ENCODE data around the gene KLC1. TPM values are rescaled to one million over a fixed set of nuclear protein-coding genes. Genes with fewer than 3 reads are reported as not detected.

KLC1 gene
- total and polyA plus RNA-seq, 4 donors = 22.9 to 131 (median 46.0) TPM

GRCh38 chr14:103699901-103700752 lies 71.1 kb downstream of the KLC1 start:
- H3K4me1 ChIP-seq (ENCODE audit: control insufficient read depth in 4 of 4, insufficient read depth in 4 of 4, low read length in 3 of 4) = peaks cover 3 to 30% (median 13%) of the 10 kb centered on the region in 4 donors
- H3K9ac ChIP-seq (ENCODE audit: low read depth in 1 of 2, low read length in 2 of 2) = no peak overlapping the region
- H3K4me3 ChIP-seq (ENCODE audit: low read depth in 1 of 3, low read length in 3 of 3) = no peak overlapping the region
- no peaks in the 10 kb centered on the region for H3K9me3 ChIP-seq (ENCODE audit: control insufficient read depth in 4 of 4, low read length in 3 of 4)
- WGBS = 65% methylated on average over 25 of the region's 25 CpGs
- H3K27me3 ChIP-seq (ENCODE audit: control insufficient read depth in 4 of 4, insufficient read depth in 4 of 4, low read length in 3 of 4) = no peaks in the 10 kb centered on the region
- TF ChIP-seq RXRA (IDR thresholded peaks at IDR 0.05) = peak in 1 of 2 donors; percentile 38
- TF ChIP-seq HNF4A (conservative IDR thresholded peaks at IDR 0.05) = peak in 1 of 2 donors; percentile 74
- no peak for TF ChIP-seq FOXA2 (IDR thresholded peaks at IDR 0.05)
- no peak for DNase-seq (ENCODE audit: low spot score)
- peak overlapping the region; percentile 39 to 42 for H3K27ac ChIP-seq (ENCODE audit: low read depth in 1 of 2, low read length in 2 of 2)
- H3K36me3 ChIP-seq (ENCODE audit: control insufficient read depth in 4 of 4, insufficient read depth in 3 of 4, low read depth in 1 of 4, low read length in 3 of 4) = peaks cover 0 to 12% (median 3%) of the 10 kb centered on the region in 4 donors

- no peak overlapping the region for H3K4me3 ChIP-seq (ENCODE audit: low read depth in 1 of 3, low read length in 3 of 3)
- WGBS = 60% methylated on average over 21 of the region's 21 CpGs
- TF ChIP-seq RXRA (IDR thresholded peaks at IDR 0.05) = peak in 1 of 2 donors; percentile 23
- TF ChIP-seq SP1 (IDR thresholded peaks at IDR 0.05) = no peak
- no peak for TF ChIP-seq JUND (IDR thresholded peaks at IDR 0.05)
- no peak for TF ChIP-seq ATF3 (IDR thresholded peaks at IDR 0.05)
- peaks cover 2 to 34% (median 14%) of the 10 kb centered on the region in 4 donors for H3K4me1 ChIP-seq (ENCODE audit: control insufficient read depth in 4 of 4, insufficient read depth in 4 of 4, low read length in 3 of 4)
- H3K27me3 ChIP-seq (ENCODE audit: control insufficient read depth in 4 of 4, insufficient read depth in 4 of 4, low read length in 3 of 4) = no peaks in the 10 kb centered on the region
- H3K27ac ChIP-seq (ENCODE audit: low read depth in 1 of 2, low read length in 2 of 2) = peak overlapping the region; percentile 39 to 42
- no peak for DNase-seq (ENCODE audit: low spot score)
- no peaks in the 10 kb centered on the region for H3K9me3 ChIP-seq (ENCODE audit: control insufficient read depth in 4 of 4, low read length in 3 of 4)
- peaks cover 0 to 12% (median 3%) of the 10 kb centered on the region in 4 donors for H3K36me3 ChIP-seq (ENCODE audit: control insufficient read depth in 4 of 4, insufficient read depth in 3 of 4, low read depth in 1 of 4, low read length in 3 of 4)
- H3K9ac ChIP-seq (ENCODE audit: low read depth in 1 of 2, low read length in 2 of 2) = no peak overlapping the region
These were observed 71.9 kb downstream of the KLC1 start for GRCh38 chr14:103700753-103701490.

GRCh38 chr14:103702095-103702494 lies 73.1 kb downstream of the KLC1 start:
- Histone ChIP-seq H3K27me3 (ENCODE audit: control insufficient read depth in 4 of 4, insufficient read depth in 4 of 4, low read length in 3 of 4) (no peaks in the 10 kb centered on the region), H3K36me3 (ENCODE audit: control insufficient read depth in 4 of 4, insufficient read depth in 3 of 4, low read depth in 1 of 4, low read length in 3 of 4) (peaks cover 0 to 12% (median 3%) of the 10 kb centered on the region in 4 donors), H3K9me3 (ENCODE audit: control insufficient read depth in 4 of 4, low read length in 3 of 4) (no peaks in the 10 kb centered on the region), H3K4me3 (ENCODE audit: low read depth in 1 of 3, low read length in 3 of 3) (no peak overlapping the region), H3K4me1 (ENCODE audit: control insufficient read depth in 4 of 4, insufficient read depth in 4 of 4, low read length in 3 of 4) (peaks cover 2 to 37% (median 14%) of the 10 kb centered on the region in 4 donors), H3K27ac (ENCODE audit: low read depth in 1 of 2, low read length in 2 of 2) (no peak overlapping the region), H3K9ac (ENCODE audit: low read depth in 1 of 2, low read length in 2 of 2) (no peak overlapping the region)
- DNase-seq (ENCODE audit: low spot score) = no peak
- TF ChIP-seq CTCF (IDR thresholded peaks at IDR 0.05; ENCODE audit: low read depth, low read length, missing input control) = no peak
- TF ChIP-seq ZBTB33 (IDR thresholded peaks at IDR 0.05) = no peak
- no peak for TF ChIP-seq TAF1 (conservative IDR thresholded peaks at IDR 0.05)
- TF ChIP-seq REST (IDR thresholded peaks at IDR 0.05) = no peak
- TF ChIP-seq HNF4G (IDR thresholded peaks at IDR 0.05) = no peak
- no peak for TF ChIP-seq SP1 (IDR thresholded peaks at IDR 0.05)
- TF ChIP-seq EGR1 (IDR thresholded peaks at IDR 0.05; ENCODE audit: low read depth in 2 of 2) = no peak
- no peak for TF ChIP-seq FOXA1 (IDR thresholded peaks at IDR 0.05)
- no peak for TF ChIP-seq RAD21 (IDR thresholded peaks at IDR 0.05)
- no peak for TF ChIP-seq YY1 (IDR thresholded peaks at IDR 0.05)
- 89% methylated on average over 5 of the region's 5 CpGs for WGBS

Data from liver (tissue), 9 donors.